Measurements from ENCODE around the gene PAM. TPM values are rescaled to one million over a fixed set of nuclear protein-coding genes. Genes with fewer than 3 reads are reported as not detected.

The PAM gene
- total and polyA plus RNA-seq, 2 of the 8 experiments (the other 6 are each of a cell fraction or from before 2014, with no cell fraction given), result 30.4 to 67.8 TPM

- no peak overlapping the region for H3K18ac ChIP-seq (ENCODE audit: extremely low read depth, low read length)
- no peaks in the 10 kb centered on the region for H3K79me1 ChIP-seq (ENCODE audit: low read depth, low read length)
- no peak overlapping the region for H2AFZ ChIP-seq (ENCODE audit: low read length)
- no peak overlapping the region for H3K4me2 ChIP-seq (ENCODE audit: insufficient read depth in 1 of 2, low read depth in 2 of 2, low read length in 2 of 2)
- H3K9me3 ChIP-seq (ENCODE audit: insufficient read depth in 2 of 2, low read depth in 1 of 2, low read length in 1 of 2), result no peaks in the 10 kb centered on the region
- no peak overlapping the region for H4K91ac ChIP-seq (replicated peaks; ENCODE audit: insufficient read length, low read length)
- no peaks in the 10 kb centered on the region for H3K27me3 ChIP-seq (replicated peaks in 1 of 4; ENCODE audit: control insufficient read depth in 3 of 4, extremely low read depth in 1 of 4, insufficient read depth in 3 of 4, low read length in 3 of 4)
- peaks cover 0 to 19% (median 3%) of the 10 kb centered on the region in 4 experiments; a peak in 6 of 7 replicates for H3K4me1 ChIP-seq (replicated peaks in 1 of 4; ENCODE audit: control insufficient read depth in 3 of 4, insufficient read depth in 4 of 4, low read length in 3 of 4)
- POLR2A ChIA-PET (ENCODE audit: partially characterized antibody), result no interaction called here
- no peak overlapping the region for H3K27ac ChIP-seq (ENCODE audit: low read depth, low read length)
- no peak overlapping the region for H2BK5ac ChIP-seq (ENCODE audit: low read depth, low read length)
- CTCF ChIA-PET (ENCODE audit: partially characterized antibody), result interaction anchor here (0.7 to 2.5 kb wide), 4 partner anchors 12 to 179 kb away, joined by 3 to 7 read pairs (median 6); partner anchors contain the start of gene PAM
- no peaks in the 10 kb centered on the region for H3K23me2 ChIP-seq (ENCODE audit: low read depth, low read length)
- no peak overlapping the region for H4K8ac ChIP-seq (ENCODE audit: extremely low read depth, insufficient read depth, low read length)
- H2BK20ac ChIP-seq (ENCODE audit: low read length), result no peak overlapping the region
- WGBS, 2 experiments (ENCODE audit: extremely low coverage in 1 of 2, insufficient coverage in 1 of 2, insufficient read length in 1 of 2, insufficient replicate concordance in 2 of 2, low coverage in 1 of 2, low lambda C conversion rate in 2 of 2, missing lambda C conversion rate in 1 of 2), result 82% methylated on average over 1 of the region's 1 CpG; no CpG with 5 or more reads in 1 of the 2 experiments
- H2BK15ac ChIP-seq (ENCODE audit: low read length), result no peak overlapping the region
- H3K23ac ChIP-seq (ENCODE audit: insufficient read length), result no peak overlapping the region
- H3K4ac ChIP-seq (replicated peaks; ENCODE audit: insufficient read length, low read depth, low read length), result no peak overlapping the region
- no peak overlapping the region for H3K4me3 ChIP-seq (ENCODE audit: extremely low read depth in 1 of 4, insufficient read depth in 2 of 4, low read depth in 3 of 4, low read length in 4 of 4)
- H3K14ac ChIP-seq (ENCODE audit: insufficient read length), result no peak overlapping the region
- DNase-seq (ENCODE audit: low read depth in 1 of 2, low spot score in 2 of 2), result no peak
- peaks cover 0 to 5% of the 10 kb centered on the region in 2 experiments; a peak in 1 of 4 replicates for H3K79me2 ChIP-seq (ENCODE audit: control insufficient read depth in 1 of 2, insufficient read depth in 2 of 2, low read length in 2 of 2)
- H3K36me3 ChIP-seq (ENCODE audit: control insufficient read depth in 2 of 4, insufficient read depth in 4 of 4, low read length in 3 of 4), result no peaks in the 10 kb centered on the region
- no peak overlapping the region for H2BK120ac ChIP-seq (replicated peaks; ENCODE audit: low read depth, low read length)
- H2BK12ac ChIP-seq (ENCODE audit: low read depth, low read length), result no peak overlapping the region
- no peak overlapping the region for H2AK5ac ChIP-seq (ENCODE audit: low read depth, low read length)
- H3K56ac ChIP-seq (replicated peaks; ENCODE audit: insufficient read length, low read depth, low read length), result no peak overlapping the region
- no peak overlapping the region for H3K9ac ChIP-seq (replicated peaks in 1 of 4; ENCODE audit: extremely low read depth in 1 of 4, low read depth in 3 of 4, low read length in 3 of 4)
- H4K5ac ChIP-seq (ENCODE audit: insufficient read length, low read depth, low read length), result no peak overlapping the region
- no peaks in the 10 kb centered on the region for H4K20me1 ChIP-seq (replicated peaks in 1 of 2; ENCODE audit: control insufficient read depth in 1 of 2, insufficient read depth in 2 of 2, low read length in 2 of 2)
- no peak for FAIRE-seq
- no peak for TF ChIP-seq SIN3A (conservative IDR thresholded peaks at IDR 0.05 in 1 of 2, IDR thresholded peaks at IDR 0.05 in 1 of 2; ENCODE audit: low read depth in 1 of 2, low read length in 2 of 2)
- no peak for TF ChIP-seq JUND (IDR thresholded peaks at IDR 0.05; ENCODE audit: low read length)
Measured at GRCh38 chr5:102792705-102793104, 37.6 kb downstream of the PAM start.

All from H1 (cell line).